ENCODE results near the gene MUC2. TPM values are rescaled to one million over a fixed set of nuclear protein-coding genes. Genes with fewer than 3 reads are reported as not detected.

The MUC2 gene
- total and polyA plus RNA-seq, 7 experiments from 2014 or later: not detected

GRCh38 chr11:1033016-1033798 is 41.5 kb upstream of the MUC2 start:
- no peak for ATAC-seq
- intact Hi-C loops (cut with micrococcal nuclease): no loop called here
- Mint-ChIP-seq H3K4me1 (no peaks in the 10 kb centered on the region), H3K27me3 (peaks cover 0 to 2% (median 0%) of the 10 kb centered on the region in 5 donors), H3K36me3 (no peaks in the 10 kb centered on the region), H3K4me3 (no peak overlapping the region), H3K9me3 (peaks cover 0 to 6% (median 0%) of the 10 kb centered on the region in 11 donors), H3K27ac (peak overlapping the region in 1 of 9 donors; percentile 83)
- DNase-seq: no peak
- Histone ChIP-seq H3K4me3 (ENCODE audit: low read length) (no peak overlapping the region), H3K9me3 (ENCODE audit: control insufficient read depth in 2 of 3, low read length in 3 of 3) (no peaks in the 10 kb centered on the region), H3K4me1 (ENCODE audit: control insufficient read depth in 2 of 2, insufficient read depth in 2 of 2, low read length in 2 of 2) (no peaks in the 10 kb centered on the region), H3K27me3 (ENCODE audit: control insufficient read depth in 2 of 2, insufficient read depth in 2 of 2, low read length in 2 of 2) (no peaks in the 10 kb centered on the region), H3K27ac (ENCODE audit: low read depth, low read length) (no peak overlapping the region), H3K36me3 (ENCODE audit: control insufficient read depth in 2 of 3, insufficient read depth in 3 of 3, low read length in 3 of 3) (no peaks in the 10 kb centered on the region)
- ChIA-PET CTCF (no interaction called here), POLR2A (no interaction called here)

- ChIA-PET POLR2A (no interaction called here), CTCF (no interaction called here)
- Histone ChIP-seq H3K27ac (ENCODE audit: low read depth, low read length) (no peak overlapping the region), H3K4me1 (ENCODE audit: control insufficient read depth in 2 of 2, insufficient read depth in 2 of 2, low read length in 2 of 2) (no peaks in the 10 kb centered on the region), H3K36me3 (ENCODE audit: control insufficient read depth in 2 of 3, insufficient read depth in 3 of 3, low read length in 3 of 3) (no peaks in the 10 kb centered on the region), H3K9me3 (ENCODE audit: control insufficient read depth in 2 of 3, low read length in 3 of 3) (no peaks in the 10 kb centered on the region), H3K4me3 (ENCODE audit: low read length) (no peak overlapping the region), H3K27me3 (ENCODE audit: control insufficient read depth in 2 of 2, insufficient read depth in 2 of 2, low read length in 2 of 2) (no peaks in the 10 kb centered on the region)
- intact Hi-C loops (cut with micrococcal nuclease): no loop called here
- no peak overlapping the region for H3K4me3 Mint-ChIP-seq
- ATAC-seq: no peak
- H3K27ac Mint-ChIP-seq: no peak overlapping the region
- H3K27me3 Mint-ChIP-seq: peaks cover 0 to 4% (median 0%) of the 10 kb centered on the region in 5 donors
- no peaks in the 10 kb centered on the region for H3K36me3 Mint-ChIP-seq
- DNase-seq: no peak
- H3K4me1 Mint-ChIP-seq: peaks cover 0 to 2% (median 0%) of the 10 kb centered on the region in 7 donors
- H3K9me3 Mint-ChIP-seq: peaks cover 0 to 6% (median 0%) of the 10 kb centered on the region in 11 donors
These were observed 40.7 kb upstream of the MUC2 start for GRCh38 chr11:1034001-1034400.

- CTCF ChIA-PET: no interaction called here
- Histone ChIP-seq H3K27ac (ENCODE audit: low read depth, low read length) (no peak overlapping the region), H3K4me3 (ENCODE audit: low read length) (no peak overlapping the region), H3K4me1 (ENCODE audit: control insufficient read depth in 2 of 2, insufficient read depth in 2 of 2, low read length in 2 of 2) (no peaks in the 10 kb centered on the region), H3K27me3 (ENCODE audit: control insufficient read depth in 2 of 2, insufficient read depth in 2 of 2, low read length in 2 of 2) (no peaks in the 10 kb centered on the region), H3K36me3 (ENCODE audit: control insufficient read depth in 2 of 3, insufficient read depth in 3 of 3, low read length in 3 of 3) (no peaks in the 10 kb centered on the region), H3K9me3 (ENCODE audit: control insufficient read depth in 2 of 3, low read length in 3 of 3) (no peaks in the 10 kb centered on the region)
- no peak for ATAC-seq
- Mint-ChIP-seq H3K4me3 (no peak overlapping the region), H3K36me3 (no peaks in the 10 kb centered on the region), H3K27ac (no peak overlapping the region), H3K9me3 (peaks cover 0 to 6% (median 0%) of the 10 kb centered on the region in 11 donors), H3K4me1 (peaks cover 0 to 2% (median 0%) of the 10 kb centered on the region in 7 donors), H3K27me3 (peaks cover 0 to 4% (median 0%) of the 10 kb centered on the region in 5 donors)
- intact Hi-C loops (cut with micrococcal nuclease): no loop called here
- POLR2A ChIA-PET: no interaction called here
- DNase-seq: no peak
These were observed 40.0 kb upstream of the MUC2 start for GRCh38 chr11:1034456-1035295.

GRCh38 chr11:1035577-1036283 is 38.9 kb upstream of the MUC2 start:
- Mint-ChIP-seq H3K27me3 (peaks cover 0 to 4% (median 0%) of the 10 kb centered on the region in 5 donors), H3K9me3 (peaks cover 0 to 6% (median 0%) of the 10 kb centered on the region in 11 donors), H3K36me3 (no peaks in the 10 kb centered on the region), H3K27ac (no peak overlapping the region), H3K4me3 (no peak overlapping the region), H3K4me1 (peaks cover 0 to 2% (median 0%) of the 10 kb centered on the region in 7 donors)
- Histone ChIP-seq H3K27ac (ENCODE audit: low read depth, low read length) (no peak overlapping the region), H3K9me3 (ENCODE audit: control insufficient read depth in 2 of 3, low read length in 3 of 3) (no peaks in the 10 kb centered on the region), H3K36me3 (ENCODE audit: control insufficient read depth in 2 of 3, insufficient read depth in 3 of 3, low read length in 3 of 3) (no peaks in the 10 kb centered on the region), H3K4me1 (ENCODE audit: control insufficient read depth in 2 of 2, insufficient read depth in 2 of 2, low read length in 2 of 2) (no peaks in the 10 kb centered on the region), H3K4me3 (ENCODE audit: low read length) (no peak overlapping the region), H3K27me3 (ENCODE audit: control insufficient read depth in 2 of 2, insufficient read depth in 2 of 2, low read length in 2 of 2) (no peaks in the 10 kb centered on the region)
- intact Hi-C loops (cut with micrococcal nuclease): no loop called here
- DNase-seq (peak in 1 of 9 donors; percentile 4), ATAC-seq (no peak)
- POLR2A ChIA-PET: no interaction called here
- CTCF ChIA-PET: no interaction called here

- POLR2A ChIA-PET: no interaction called here
- ATAC-seq: no peak
- DNase-seq: peak in 1 of 9 donors; percentile 2
These were observed 38.3 kb upstream of the MUC2 start, which contains the start of gene MUC6 for GRCh38 chr11:1036303-1036923. Gene MUC6 (minus strand): TSS chr11:1036718. CDS start chr11:1036655, 63 bp downstream.

GRCh38 chr11:1036931-1037330 is 37.7 kb upstream of the MUC2 start:
- no peak overlapping the region for H3K4me3 ChIP-seq (ENCODE audit: low read length)
- no peak overlapping the region for H3K27ac Mint-ChIP-seq
- no peaks in the 10 kb centered on the region for H3K36me3 ChIP-seq (ENCODE audit: control insufficient read depth in 2 of 3, insufficient read depth in 3 of 3, low read length in 3 of 3)
- POLR2A ChIA-PET: no interaction called here
- peaks cover 0 to 6% (median 0%) of the 10 kb centered on the region in 11 donors for H3K9me3 Mint-ChIP-seq
- peaks cover 0 to 4% (median 0%) of the 10 kb centered on the region in 5 donors for H3K27me3 Mint-ChIP-seq
- H3K27ac ChIP-seq (ENCODE audit: low read depth, low read length): no peak overlapping the region
- no peak for ATAC-seq
- H3K27me3 ChIP-seq (ENCODE audit: control insufficient read depth in 2 of 2, insufficient read depth in 2 of 2, low read length in 2 of 2): no peaks in the 10 kb centered on the region
- intact Hi-C loops (cut with micrococcal nuclease): no loop called here
- H3K4me1 ChIP-seq (ENCODE audit: control insufficient read depth in 2 of 2, insufficient read depth in 2 of 2, low read length in 2 of 2): no peaks in the 10 kb centered on the region
- no peaks in the 10 kb centered on the region for H3K9me3 ChIP-seq (ENCODE audit: control insufficient read depth in 2 of 3, low read length in 3 of 3)
- H3K36me3 Mint-ChIP-seq: no peaks in the 10 kb centered on the region
- CTCF ChIA-PET: no interaction called here
- peaks cover 0 to 2% (median 0%) of the 10 kb centered on the region in 7 donors for H3K4me1 Mint-ChIP-seq
- DNase-seq: peak in 1 of 9 donors; percentile 2
- no peak overlapping the region for H3K4me3 Mint-ChIP-seq

More at GRCh38 chr11:1036303-1036923, 38.3 kb upstream of the MUC2 start, which contains the start of gene MUC6:
- H3K36me3 ChIP-seq (ENCODE audit: control insufficient read depth in 2 of 3, insufficient read depth in 3 of 3, low read length in 3 of 3): no peaks in the 10 kb centered on the region
- no peak within 1 kb of the TSS for H3K27ac ChIP-seq (ENCODE audit: low read depth, low read length)
- H3K27me3 Mint-ChIP-seq: peaks cover 0 to 4% (median 0%) of the 10 kb centered on the region in 5 donors
- no peak within 1 kb of the TSS for H3K27ac Mint-ChIP-seq
- intact Hi-C loops (cut with micrococcal nuclease): no loop called here
- peaks cover 0 to 2% (median 0%) of the 10 kb centered on the region in 7 donors for H3K4me1 Mint-ChIP-seq
- CTCF ChIA-PET: no interaction called here
- no peaks in the 10 kb centered on the region for H3K27me3 ChIP-seq (ENCODE audit: control insufficient read depth in 2 of 2, insufficient read depth in 2 of 2, low read length in 2 of 2)
- H3K9me3 ChIP-seq (ENCODE audit: control insufficient read depth in 2 of 3, low read length in 3 of 3): no peaks in the 10 kb centered on the region
- H3K4me3 ChIP-seq (ENCODE audit: low read length): no peak within 1 kb of the TSS
- peaks cover 0 to 6% (median 0%) of the 10 kb centered on the region in 11 donors for H3K9me3 Mint-ChIP-seq
- no peak within 1 kb of the TSS for H3K4me3 Mint-ChIP-seq
- H3K36me3 Mint-ChIP-seq: no peaks in the 10 kb centered on the region
- no peaks in the 10 kb centered on the region for H3K4me1 ChIP-seq (ENCODE audit: control insufficient read depth in 2 of 2, insufficient read depth in 2 of 2, low read length in 2 of 2)
